ENCODE data around the gene MRPL23. TPM values are rescaled to one million over a fixed set of nuclear protein-coding genes. Genes with fewer than 3 reads are reported as not detected.
A peak's percentile ranks its signal among the peaks of the same experiment; 100 is the strongest.

Gene MRPL23
- polyA plus RNA-seq, 3 donors from 2014 or later = 20.9 to 44.4 (median 42.4) TPM

DNA sequence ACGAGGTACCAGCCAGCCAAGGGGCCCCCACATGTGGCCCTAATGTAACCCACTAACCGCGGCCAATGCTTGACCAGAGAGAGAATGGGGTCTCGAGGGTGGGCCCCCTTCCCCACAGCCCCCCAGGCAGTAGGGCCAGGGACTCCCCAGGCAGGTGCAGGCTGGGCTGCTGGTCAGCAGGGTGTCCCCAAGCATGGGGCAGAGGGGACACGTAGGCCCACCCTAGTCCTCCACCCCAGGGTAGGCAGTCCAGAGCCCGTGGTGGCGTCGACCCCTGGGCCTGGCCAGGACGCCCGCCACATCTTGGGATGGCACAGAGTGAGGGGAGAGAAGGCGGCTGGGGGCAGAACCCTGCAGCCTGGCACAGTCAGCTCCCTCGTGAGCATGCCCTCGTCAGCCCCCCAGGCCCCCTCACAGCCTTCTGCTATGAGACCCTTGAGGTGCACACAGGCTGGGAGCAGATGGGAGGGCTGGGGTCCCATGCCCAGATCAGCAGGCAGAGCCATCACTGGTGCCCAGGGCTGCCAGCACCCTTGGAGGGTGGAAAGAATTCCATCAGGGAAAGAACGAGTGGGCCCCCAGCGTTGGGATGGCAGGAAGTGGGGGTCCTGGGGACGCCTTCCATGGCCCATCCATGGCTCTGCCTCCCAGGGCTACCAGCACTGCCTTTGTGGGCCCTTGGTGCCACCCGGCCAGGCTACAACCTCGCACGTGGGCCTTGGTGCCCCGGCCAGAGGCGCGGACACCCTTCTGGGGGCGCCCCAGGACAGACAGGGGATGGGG lies 21.6 kb upstream of the MRPL23 start:
- Mint-ChIP-seq H3K36me3 (no peaks in the 10 kb centered on the region), H3K4me3 (no peak overlapping the region), H3K27me3 (ENCODE audit: low read depth in 3 of 3) (peaks cover 3 to 9% (median 7%) of the 10 kb centered on the region in 3 donors), H3K9me3 (no peaks in the 10 kb centered on the region), H3K4me1 (peaks cover 4 to 5% of the 10 kb centered on the region in 2 donors), H3K27ac (no peak overlapping the region)
- DNase-seq = no peak

DNA sequence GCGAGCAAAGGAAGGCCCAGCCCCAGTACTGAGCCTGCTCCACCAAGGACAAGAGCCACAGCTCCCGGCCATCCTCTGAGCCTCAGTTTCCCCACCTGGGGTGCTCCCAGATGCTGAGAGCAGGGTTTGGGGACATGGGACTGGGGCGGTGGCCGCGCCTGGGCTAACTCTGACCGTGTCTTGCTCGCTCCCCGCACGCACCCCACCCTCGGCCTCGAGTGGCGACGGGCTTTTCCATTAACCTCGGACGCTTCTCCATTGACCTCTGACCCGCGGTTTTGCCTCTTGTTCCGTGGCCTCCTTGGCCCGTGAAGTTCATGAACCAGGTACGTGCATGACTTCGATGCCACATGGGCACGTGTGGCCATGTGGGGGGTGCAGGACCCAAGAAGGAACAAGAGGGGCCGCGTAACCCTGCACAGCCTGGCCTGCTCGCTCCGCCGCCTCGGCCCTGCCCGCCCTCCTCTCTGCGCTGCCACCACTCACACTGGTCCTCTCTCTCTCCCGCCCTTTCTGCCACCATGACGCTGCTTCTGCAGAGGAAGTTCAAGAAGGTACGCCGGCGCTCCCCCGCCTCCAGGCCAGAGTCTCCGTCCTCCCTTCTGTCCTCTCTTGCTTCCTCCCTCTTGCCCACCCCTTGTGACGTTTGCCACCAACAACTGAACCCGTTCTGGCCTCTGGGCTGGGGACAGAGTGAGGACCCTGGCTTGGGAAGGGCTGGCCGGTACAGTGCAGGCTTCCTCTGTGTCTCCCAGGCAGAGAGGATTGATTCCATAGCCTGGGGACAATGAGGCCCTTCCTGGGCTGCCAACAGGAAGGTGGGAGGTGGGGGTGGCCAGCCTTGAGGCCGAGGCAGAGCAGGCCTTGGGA lies 20.7 kb upstream of the MRPL23 start:
- DNase-seq = no peak
- no peaks in the 10 kb centered on the region for H3K36me3 Mint-ChIP-seq
- peaks cover 5 to 6% of the 10 kb centered on the region in 2 donors for H3K4me1 Mint-ChIP-seq
- no peak overlapping the region for H3K27ac Mint-ChIP-seq
- peaks cover under 1 to 9% (median 7%) of the 10 kb centered on the region in 3 donors for H3K27me3 Mint-ChIP-seq (ENCODE audit: low read depth in 3 of 3)
- H3K9me3 Mint-ChIP-seq = no peaks in the 10 kb centered on the region
- H3K4me3 Mint-ChIP-seq = no peak overlapping the region

DNA sequence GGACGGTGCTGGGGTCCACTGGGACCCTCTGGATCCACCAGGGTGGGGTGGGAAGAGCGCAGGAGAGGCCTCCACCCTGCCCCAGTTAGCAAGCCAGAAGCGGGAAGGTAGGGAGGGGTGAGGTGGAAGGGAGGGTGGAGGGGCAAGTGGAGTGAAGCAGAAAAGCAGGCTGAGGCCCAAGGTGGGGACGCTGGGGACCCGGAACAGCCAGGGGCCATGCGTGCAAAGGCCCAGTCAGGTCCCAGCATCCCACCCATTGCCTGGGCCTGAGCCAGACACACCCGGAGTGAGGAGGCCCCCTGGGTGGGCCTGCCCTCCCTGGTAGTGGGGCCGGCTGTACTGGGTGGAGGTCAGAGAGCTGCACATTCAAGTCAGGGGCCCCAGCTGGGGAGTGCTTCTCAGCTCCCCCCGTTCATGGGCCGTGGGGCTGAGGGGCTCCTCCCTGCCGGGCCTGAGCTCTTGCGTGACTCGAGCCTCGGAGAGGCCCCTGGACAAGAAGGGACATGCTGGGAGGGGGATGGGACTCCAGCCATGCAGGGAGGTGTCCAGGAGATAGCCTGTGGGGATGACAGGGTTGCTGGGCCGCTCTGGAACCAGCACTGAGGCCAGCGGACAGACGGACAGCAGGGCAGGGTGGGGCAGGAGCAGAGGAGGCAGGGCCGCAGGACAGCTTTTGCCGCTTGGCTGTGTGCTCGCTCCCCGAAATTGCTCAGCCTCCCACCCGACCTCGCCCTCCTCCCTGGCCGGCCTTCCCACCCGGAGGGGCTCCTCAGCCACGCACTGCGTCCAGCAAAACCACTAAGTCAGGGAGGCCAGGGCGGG lies 19.9 kb upstream of the MRPL23 start:
- H3K27me3 Mint-ChIP-seq (ENCODE audit: low read depth in 3 of 3) = peaks cover 3 to 13% (median 7%) of the 10 kb centered on the region in 3 donors
- H3K4me1 Mint-ChIP-seq = peaks cover 5 to 6% of the 10 kb centered on the region in 2 donors
- no peak overlapping the region for H3K4me3 Mint-ChIP-seq
- no peak overlapping the region for H3K27ac Mint-ChIP-seq
- DNase-seq = no peak
- H3K36me3 Mint-ChIP-seq = no peaks in the 10 kb centered on the region
- no peaks in the 10 kb centered on the region for H3K9me3 Mint-ChIP-seq

DNA sequence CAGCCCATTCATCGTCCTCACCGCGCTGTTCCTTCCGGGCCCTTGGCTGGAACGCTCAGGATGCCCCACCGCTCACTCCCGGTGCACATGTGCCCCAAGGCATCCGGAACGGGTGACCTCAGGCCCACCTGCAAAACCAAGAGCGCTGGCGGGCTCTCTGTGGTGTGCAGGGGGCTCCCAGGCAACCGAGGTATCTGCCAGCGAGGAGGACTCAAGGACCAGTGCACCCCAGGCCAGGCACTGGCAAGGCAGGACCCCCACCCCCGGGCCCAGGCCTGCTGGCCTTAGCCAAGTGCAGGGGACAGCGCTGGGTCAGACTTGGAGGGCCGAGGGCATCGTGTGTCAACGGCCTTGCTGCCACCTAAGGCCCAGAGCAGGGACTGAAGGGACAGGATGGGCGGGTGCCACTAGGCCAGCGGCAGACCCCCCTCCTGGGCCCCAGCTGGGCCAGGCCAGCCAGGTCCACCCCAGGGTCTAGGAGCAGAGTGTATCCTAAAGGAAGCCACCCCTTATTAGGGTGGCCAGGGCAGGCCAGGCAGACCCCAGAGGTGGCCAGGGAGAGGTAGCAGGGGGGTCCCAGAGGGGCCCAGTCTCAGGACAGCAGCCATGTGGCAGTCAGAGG lies 19.2 kb upstream of the MRPL23 start:
- peaks cover 0 to 3% (median 0%) of the 10 kb centered on the region in 3 donors for H3K36me3 Mint-ChIP-seq
- no peak overlapping the region for H3K27ac Mint-ChIP-seq
- H3K4me1 Mint-ChIP-seq = peaks cover 3 to 5% of the 10 kb centered on the region in 2 donors
- H3K27me3 Mint-ChIP-seq (ENCODE audit: low read depth in 3 of 3) = peaks cover 3 to 10% (median 9%) of the 10 kb centered on the region in 3 donors
- H3K4me3 Mint-ChIP-seq = no peak overlapping the region
- no peak for DNase-seq
- no peaks in the 10 kb centered on the region for H3K9me3 Mint-ChIP-seq

DNA sequence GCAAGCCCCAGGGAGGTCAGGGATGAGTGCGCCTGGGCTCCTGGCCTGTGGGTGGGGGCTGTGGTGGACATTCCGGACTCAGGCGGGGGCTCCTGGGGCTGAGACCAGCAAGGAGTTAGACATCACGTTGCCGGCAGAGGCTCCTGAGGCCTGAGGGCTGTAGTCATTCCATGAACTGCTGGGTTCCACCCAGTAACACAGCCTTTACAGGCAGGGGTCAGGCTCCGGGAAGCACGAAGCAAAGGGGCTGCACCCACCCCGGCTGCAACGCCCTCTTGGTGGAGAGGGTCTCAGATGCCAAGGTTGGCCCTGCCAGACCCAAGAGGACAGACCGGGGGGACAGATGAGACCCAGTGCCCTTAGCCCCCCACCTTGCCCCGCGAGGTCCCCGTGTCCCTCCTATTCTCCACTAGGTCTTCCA lies 18.7 kb upstream of the MRPL23 start:
- DNase-seq = no peak
- no peak overlapping the region for H3K4me3 Mint-ChIP-seq

DNA sequence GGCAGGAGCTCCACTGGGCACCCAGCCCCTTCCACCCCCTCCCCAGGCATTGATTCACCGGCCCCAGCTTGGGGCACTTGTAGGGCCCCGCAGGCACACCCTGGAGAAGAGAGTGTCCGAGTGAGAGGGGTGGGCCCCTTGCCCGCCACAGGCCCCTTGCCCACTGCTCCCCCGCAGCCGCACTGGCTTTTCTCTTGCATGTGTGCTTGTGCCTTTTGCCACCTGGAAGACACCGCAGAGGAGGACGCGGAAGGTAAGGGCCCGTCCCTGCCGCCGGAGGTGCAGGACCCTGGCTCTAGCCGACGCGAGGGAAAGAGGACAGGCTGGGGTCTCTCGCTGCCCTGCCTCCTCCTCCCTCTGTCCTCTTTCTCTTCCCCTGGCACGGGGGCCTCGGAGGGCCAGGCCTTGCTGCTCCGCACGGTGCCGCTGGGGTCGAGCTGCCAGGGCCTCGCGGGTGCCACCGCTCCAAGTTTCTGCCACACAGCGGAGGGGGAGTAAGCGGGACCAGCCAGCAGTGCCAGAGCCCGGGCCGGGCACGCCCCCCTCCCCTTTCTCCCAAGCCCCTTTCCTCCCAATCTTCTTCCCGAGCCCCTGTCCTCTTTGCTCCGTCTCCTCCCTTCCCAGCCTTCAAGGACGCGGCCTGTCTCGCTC lies 18.1 kb upstream of the MRPL23 start:
- Mint-ChIP-seq H3K4me1 (peaks cover 3 to 5% of the 10 kb centered on the region in 2 donors), H3K9me3 (no peaks in the 10 kb centered on the region), H3K4me3 (no peak overlapping the region), H3K27ac (no peak overlapping the region), H3K36me3 (peaks cover 0 to 6% (median 0%) of the 10 kb centered on the region in 3 donors), H3K27me3 (ENCODE audit: low read depth in 3 of 3) (peaks cover 5 to 12% (median 10%) of the 10 kb centered on the region in 3 donors)
- DNase-seq = no peak

More for the DNA sequence above, 18.7 kb upstream of the MRPL23 start:
- Mint-ChIP-seq H3K4me1 (peaks cover 3 to 5% of the 10 kb centered on the region in 2 donors), H3K27ac (no peak overlapping the region), H3K27me3 (ENCODE audit: low read depth in 3 of 3) (peaks cover 4 to 11% (median 10%) of the 10 kb centered on the region in 3 donors), H3K36me3 (peaks cover 0 to 6% (median 0%) of the 10 kb centered on the region in 3 donors), H3K9me3 (no peaks in the 10 kb centered on the region)

DNA sequence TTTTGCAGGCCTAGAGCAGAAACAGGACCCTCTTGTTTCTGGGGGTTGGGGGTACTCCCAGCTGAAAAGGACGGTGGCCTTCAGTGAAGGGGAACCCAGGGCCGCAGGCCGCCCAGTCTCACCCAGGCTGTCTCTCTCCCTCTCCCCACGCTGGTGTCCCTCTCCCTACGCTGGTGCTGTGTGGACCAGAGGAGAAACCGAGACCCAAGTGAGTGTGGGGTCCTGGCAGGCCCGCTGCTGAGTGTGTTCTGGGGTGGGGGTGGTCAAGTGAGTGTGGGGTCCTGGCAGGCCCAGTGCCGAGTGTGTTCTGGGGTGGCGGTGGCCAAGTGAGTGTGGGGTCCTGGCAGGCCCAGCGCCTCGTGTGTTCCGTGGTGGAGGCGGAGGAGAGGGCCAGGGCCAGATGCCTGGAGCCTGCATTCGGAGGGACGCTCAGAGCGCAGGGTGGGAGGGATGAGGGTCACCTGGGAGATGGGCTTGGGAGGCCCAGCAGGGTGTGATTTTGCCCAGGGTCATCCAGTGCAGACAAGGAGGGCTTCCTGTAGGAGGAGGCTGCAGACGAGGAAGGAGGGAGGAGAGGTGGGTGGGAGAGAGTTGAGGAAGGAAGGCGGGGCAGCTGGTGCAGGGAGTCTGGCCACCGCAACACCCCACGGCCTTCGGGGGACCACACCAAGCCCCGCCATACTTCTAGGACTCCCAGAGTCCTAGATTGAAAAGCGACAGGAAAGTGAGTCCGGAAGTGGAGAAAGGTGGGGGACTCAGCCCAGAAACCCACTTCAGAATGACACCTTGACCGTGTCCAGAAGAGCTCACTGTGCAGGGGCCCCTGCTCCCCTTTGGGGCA lies 17.3 kb upstream of the MRPL23 start:
- Mint-ChIP-seq H3K27me3 (ENCODE audit: low read depth in 3 of 3) (peaks cover 5 to 13% (median 10%) of the 10 kb centered on the region in 3 donors), H3K4me1 (peaks cover 3 to 5% of the 10 kb centered on the region in 2 donors), H3K27ac (peak overlapping the region in 1 of 6 donors; percentile 31), H3K4me3 (no peak overlapping the region), H3K9me3 (no peaks in the 10 kb centered on the region), H3K36me3 (peaks cover 0 to 6% (median 0%) of the 10 kb centered on the region in 3 donors)
- DNase-seq = no peak

DNA sequence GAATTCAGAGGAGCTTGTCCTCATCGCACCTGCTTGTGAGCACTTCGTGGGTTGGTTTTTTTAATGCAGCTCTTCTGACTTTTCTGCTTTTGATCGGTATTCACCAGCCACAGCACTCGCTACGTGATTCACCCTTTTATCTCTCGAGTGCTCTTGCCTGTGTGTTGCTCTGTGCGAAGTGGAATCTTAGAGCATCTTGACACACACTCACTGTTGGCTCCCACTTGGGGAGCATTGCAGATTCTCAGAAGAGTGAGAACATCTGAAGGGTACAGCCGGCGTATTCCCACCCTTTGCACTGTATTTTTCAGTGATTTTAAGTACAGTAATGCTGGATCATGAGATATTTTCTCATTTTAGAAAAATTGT lies 16.7 kb upstream of the MRPL23 start:
- no peak for DNase-seq
- no peaks in the 10 kb centered on the region for H3K9me3 Mint-ChIP-seq
- no peak overlapping the region for H3K27ac Mint-ChIP-seq
- peaks cover 0 to 6% (median 0%) of the 10 kb centered on the region in 3 donors for H3K36me3 Mint-ChIP-seq
- H3K4me1 Mint-ChIP-seq = peaks cover 3 to 5% of the 10 kb centered on the region in 2 donors
- H3K4me3 Mint-ChIP-seq = peak overlapping the region in 1 of 5 donors; percentile 51
- peaks cover 5 to 13% (median 10%) of the 10 kb centered on the region in 3 donors for H3K27me3 Mint-ChIP-seq (ENCODE audit: low read depth in 3 of 3)

DNA sequence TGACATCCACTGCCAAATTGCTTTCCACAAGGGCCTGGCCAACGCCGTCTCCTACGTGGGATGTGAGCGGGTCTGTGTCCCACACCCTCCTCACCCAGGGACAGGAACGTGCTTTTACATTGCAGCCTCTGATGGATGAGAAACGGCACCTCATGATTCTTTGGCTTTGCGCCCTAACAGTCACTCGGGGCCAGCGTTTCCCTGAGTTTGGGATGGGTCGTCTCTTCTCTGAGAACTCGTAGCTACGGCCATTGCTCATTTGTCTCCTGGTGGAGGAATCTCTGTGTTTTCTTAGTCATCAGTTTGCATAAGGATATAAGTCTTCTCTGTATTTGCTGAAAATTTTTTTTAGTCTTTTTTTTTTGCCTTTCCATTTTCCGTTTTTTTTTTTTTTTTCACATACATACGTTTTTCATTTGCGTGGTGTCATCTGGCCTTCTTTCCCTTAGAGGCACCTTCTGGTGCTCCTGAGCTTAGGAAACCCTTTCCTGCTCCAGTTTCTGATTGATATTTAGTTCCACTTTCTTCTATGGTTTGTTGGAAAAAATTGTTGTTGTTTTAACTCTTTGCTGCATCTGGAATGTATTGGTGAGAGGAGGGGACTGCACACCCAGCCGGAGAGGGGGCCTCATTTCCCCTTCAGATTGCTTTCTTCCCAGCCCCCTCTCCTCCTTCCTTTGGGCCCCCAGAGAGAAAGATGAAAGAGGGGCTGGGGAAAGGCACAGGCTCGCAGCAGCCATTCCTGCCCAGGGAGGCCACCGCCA lies 15.6 kb upstream of the MRPL23 start:
- DNase-seq = no peak
- H3K36me3 Mint-ChIP-seq = peaks cover 0 to 6% (median 0%) of the 10 kb centered on the region in 3 donors
- H3K27ac Mint-ChIP-seq = no peak overlapping the region
- H3K4me1 Mint-ChIP-seq = peaks cover 3 to 5% of the 10 kb centered on the region in 2 donors
- H3K27me3 Mint-ChIP-seq (ENCODE audit: low read depth in 3 of 3) = peaks cover 5 to 13% (median 9%) of the 10 kb centered on the region in 3 donors
- H3K4me3 Mint-ChIP-seq = no peak overlapping the region
- no peaks in the 10 kb centered on the region for H3K9me3 Mint-ChIP-seq

DNA sequence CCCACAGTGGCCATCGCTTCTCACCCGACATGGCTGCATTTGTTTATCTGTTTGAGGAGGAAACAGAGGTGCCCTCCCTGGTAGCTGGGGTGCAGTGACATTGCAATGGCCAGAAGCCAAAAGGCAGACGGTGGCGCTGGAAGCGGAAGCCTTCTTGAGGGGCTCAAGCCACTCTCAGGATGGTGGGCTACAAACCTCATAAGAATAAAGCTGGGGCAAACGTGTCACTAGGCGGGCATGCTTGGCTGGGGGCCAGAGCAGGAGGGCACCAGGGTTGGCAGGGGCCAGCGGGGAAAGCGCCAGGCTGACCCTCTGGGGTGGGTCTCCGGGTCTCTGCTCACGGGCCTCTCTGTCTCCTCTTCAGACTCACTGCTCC lies 15.0 kb upstream of the MRPL23 start:
- peaks cover 3 to 5% of the 10 kb centered on the region in 2 donors for H3K4me1 Mint-ChIP-seq
- H3K9me3 Mint-ChIP-seq = no peaks in the 10 kb centered on the region
- H3K36me3 Mint-ChIP-seq = peaks cover 0 to 6% (median 0%) of the 10 kb centered on the region in 3 donors
- H3K27me3 Mint-ChIP-seq (ENCODE audit: low read depth in 3 of 3) = peaks cover 5 to 11% (median 9%) of the 10 kb centered on the region in 3 donors
- no peak for DNase-seq
- H3K4me3 Mint-ChIP-seq = no peak overlapping the region
- no peak overlapping the region for H3K27ac Mint-ChIP-seq

DNA sequence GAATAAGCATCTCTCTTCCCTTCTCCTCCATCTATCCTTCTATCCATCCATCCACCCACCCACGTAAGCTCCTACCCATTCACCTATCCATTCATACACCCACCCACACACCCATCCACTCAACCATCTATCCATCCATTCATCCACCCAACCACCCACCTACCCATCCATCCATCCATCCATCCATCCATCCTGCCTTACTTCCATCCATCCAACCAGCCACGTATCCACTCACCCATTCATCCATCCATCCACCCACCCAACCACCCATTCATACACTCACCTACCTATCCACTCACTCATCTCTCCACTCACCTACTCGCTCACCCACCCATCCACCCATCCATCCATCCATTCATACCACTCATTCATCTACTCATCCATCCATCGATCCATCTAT lies 14.5 kb upstream of the MRPL23 start:
- H3K36me3 Mint-ChIP-seq = peaks cover 0 to 6% (median 0%) of the 10 kb centered on the region in 3 donors
- DNase-seq = no peak
- H3K4me1 Mint-ChIP-seq = peaks cover 3 to 5% of the 10 kb centered on the region in 2 donors
- no peaks in the 10 kb centered on the region for H3K9me3 Mint-ChIP-seq
- peak overlapping the region in 2 of 6 donors; percentile 14 to 26 for H3K27ac Mint-ChIP-seq
- H3K27me3 Mint-ChIP-seq (ENCODE audit: low read depth in 3 of 3) = peaks cover 5 to 11% (median 9%) of the 10 kb centered on the region in 3 donors
- no peak overlapping the region for H3K4me3 Mint-ChIP-seq

Measured in immature natural killer cell (primary cell).